COR-L47 (cell line): ENCODE results near the gene IFT20.
"Not testable (repeated sequence)": the region's sequence is repeated elsewhere in the genome, so short reads cannot be mapped to it uniquely, and the experiment has no call there.

ENCODE experiments used
- DNase-seq: peaks from one replicate; lab custom pipeline; 2025; lab: John Stamatoyannopoulos, UW

Gene IFT20

DNA sequence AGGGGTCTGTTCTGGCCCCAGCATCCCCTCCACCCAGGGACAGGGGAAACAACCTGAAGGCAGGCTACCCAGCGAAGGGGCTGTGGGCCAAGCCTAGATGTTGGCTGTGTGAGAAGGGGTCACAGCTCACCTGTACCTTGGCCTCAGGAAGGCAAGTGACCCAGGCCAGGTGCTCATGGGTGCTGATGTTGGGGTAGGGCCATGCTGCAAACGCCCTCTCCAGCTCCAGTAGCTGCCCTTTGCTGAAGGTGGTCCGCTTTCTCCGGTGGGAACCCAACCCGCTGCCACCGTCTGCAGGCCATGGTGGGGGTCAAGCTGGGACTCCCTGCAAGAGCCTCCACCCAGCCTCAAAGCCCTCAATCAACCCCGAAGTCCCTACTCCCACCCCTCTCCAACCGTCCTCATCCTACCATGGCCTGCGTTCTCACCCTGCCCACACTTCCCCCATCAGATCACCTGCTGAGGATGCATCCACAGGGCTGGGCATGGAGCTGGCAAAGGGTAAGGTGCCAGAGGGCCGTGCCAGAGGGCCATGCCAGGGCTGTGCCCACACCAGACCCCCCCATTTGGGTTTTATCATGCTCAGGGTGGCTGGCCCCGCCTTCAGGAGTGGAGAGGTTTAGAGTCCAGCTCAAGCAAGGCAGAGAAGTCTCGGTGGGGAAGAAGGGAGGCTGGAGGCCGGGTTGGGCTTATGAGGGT lies 29.5 kb upstream of the IFT20 start, which contains the start of gene SEBOX:
Gene SEBOX (minus strand): TSS at position 535 of the 699 bp plus-strand sequence. CDS start 48 bp downstream, at position 487.
- no peak for DNase-seq

DNA sequence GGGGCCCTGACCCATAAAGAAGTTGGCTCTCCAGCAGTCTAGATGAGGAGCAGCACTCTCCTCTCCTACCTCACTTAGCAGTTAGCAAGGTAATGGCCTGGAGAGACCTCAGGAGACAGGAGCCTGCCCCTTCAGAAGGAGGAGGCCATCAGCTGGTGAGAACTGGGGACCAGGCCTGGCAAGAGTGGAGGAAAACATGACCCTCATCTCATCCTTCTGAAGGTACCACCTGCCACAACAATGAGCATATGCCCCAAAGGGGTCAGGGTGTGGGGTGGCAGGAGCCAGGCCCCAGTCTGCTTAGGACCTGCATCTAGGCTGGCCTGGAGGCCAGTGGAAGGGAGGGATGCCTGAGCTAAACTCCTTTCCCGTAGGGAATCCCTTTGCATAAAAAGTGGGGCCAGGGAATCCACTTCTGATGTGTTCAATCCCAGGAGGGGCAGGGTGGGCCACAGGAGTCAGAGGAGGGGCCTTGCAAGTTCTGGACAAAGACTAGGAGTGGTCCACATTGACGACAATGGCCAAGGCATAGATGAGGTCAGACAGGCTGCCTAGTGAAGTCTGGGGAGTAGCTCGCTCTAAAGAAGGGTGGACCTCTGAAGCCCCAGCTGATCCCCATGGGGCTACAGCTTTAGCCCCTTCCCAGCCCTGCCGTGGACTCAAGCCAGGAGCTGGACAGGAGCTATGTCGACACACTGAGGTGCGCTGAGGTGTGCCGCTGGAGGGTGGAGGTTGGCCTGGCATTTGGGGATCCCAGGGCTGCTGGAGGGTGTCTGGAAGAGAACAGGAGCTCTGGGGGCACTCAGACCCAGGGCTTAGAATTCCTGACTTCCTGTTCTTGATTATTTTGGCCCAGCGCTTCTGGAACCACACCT lies 28.7 kb upstream of the IFT20 start:
- DNase-seq = no peak

DNA sequence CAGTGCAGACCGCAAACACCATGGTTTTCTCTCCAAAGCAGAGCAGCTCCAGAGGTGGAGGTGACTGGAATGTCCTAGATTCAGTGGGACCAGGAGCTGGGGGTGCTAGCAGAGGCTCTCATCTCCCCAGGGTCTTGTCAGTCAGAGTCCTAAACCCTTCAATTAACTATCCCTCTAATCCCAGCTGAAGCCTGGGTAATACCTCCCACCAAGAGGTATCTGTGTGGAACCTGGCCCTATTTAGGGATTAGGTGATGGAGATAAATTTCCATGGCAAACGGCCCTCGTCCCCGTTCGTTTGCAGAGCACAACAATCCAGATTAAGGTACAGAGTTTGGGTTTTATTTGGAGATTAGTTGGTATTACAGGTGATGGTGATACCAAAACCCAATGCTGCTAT lies 27.9 kb upstream of the IFT20 start:
- DNase-seq = no peak

DNA sequence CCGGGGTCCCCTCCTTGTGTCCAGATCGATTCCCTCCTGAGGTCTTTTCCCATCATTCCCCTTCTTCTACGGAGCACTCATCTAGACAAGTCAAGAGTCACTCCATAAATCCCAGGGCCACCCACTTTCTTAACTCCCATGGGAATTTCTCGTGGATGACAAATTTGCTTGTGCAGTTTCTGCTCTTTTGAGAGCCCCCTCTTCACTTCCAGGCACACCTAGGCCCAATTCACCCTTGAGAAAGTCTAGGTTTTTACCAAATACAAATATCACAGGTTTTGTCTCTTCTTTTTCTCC lies 22.6 kb upstream of the IFT20 start:
- no peak for DNase-seq

DNA sequence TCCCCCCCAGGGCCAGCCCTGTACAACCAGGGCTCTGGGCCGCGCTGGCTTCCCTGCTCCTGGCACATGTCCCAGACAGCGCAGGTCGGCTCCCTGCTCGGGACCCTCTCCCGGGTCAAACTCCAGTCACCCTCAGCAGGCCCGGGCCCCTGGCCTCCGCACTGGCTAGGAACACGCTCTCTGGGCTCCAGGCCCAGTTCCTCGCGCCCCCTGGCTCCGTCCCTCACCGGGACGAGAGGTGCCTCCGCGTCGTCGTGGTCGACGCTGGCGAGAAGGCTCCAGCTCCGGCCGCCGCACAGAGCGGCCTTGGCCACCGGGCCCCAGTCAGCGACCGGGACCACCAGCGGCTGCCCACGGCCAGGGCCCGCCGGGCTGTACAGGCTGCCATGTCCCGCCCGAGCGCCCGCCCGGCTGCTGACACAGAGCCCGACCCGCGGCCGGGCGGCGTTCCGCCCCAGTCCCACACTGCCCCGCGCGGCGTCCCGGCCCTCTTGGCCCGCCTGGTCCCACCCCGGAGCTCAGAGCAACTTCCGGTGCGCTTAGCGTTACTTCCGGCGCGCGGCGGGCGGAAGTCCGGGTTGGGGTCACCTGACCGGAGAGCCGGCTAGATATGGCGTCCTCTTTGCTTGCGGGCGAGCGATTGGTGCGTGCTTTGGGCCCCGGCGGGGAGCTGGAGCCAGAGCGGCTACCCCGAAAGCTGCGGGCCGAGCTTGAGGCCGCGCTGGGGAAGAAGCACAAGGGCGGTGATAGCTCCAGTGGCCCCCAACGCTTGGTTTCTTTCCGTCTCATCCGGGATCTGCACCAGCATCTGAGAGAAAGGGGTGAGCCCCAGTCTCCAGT lies 22.0 kb upstream of the IFT20 start, which contains the start of gene POLDIP2:
Gene POLDIP2 (minus strand): TSS at position 467 of the 840 bp plus-strand sequence. CDS start 79 bp downstream, at position 388.
- DNase-seq = peak; percentile 92

DNA sequence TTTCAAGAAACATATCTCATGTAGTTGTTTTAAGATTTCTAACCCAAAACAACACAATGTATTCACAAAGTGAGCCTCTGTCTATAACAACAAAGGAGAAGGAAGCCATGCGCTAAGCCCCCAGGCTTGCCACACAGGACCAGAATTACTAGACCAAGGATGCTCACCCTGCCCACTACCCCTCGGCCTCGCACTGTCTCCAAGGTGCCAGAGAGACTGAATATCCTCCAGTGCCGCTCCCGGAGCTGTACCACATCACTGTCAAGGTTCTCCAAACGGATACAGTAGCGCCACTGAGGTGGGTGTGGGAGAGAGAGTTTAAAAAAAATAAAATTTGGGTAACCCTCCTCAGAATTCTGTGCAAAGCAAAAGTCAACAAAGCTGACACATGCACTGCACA lies 15.0 kb upstream of the IFT20 start:
- DNase-seq = no peak

DNA sequence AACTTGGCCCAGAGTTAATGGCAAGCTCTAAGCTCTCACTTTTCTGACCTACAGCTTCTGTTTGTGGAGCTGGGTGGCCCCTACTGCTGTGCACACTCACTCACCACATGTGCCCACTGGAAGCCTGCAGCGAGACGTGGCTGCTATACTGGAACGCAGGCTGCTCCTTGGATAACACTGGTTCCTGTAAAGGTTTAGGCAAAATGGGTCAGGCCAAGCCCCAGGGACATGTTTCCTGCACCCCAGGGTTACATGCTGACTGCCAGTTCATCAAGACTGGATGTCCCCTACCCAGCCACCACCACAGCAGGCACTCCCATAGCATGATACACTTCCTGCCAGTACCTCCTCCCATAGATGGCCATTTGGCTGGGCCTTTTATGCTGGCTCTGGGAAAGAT lies 13.7 kb upstream of the IFT20 start:
- no peak for DNase-seq

DNA sequence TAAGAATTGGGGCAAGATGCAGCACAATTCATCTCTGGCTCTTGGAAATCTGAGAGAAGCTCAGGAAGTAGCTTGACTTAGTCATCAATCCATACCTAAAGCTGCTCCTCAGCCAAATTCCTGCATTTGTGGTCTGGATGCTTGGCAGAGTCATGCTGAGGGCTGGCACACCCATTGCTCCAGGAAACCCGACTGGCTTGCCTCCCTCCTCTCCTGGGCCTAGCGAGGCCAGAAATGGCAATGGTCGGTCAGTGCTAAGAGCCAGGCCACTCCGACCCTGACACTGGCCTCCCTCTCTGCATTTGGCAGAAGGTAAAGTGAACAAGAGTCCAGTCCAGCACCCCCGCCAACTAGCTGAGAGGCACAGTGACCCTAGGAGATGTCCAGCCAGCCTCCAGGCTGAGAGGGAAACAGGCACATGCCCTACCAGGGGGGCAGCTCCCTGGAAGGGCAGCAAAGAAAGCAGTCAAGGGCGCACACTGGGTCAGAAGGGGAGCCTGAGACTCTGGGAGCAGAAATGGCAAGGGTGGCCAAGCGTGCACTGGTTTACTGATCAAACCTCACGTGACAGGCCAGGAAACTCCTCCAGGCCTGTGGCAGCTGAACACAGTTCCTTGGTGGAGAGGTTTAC lies 12.1 kb upstream of the IFT20 start:
- DNase-seq = no peak

DNA sequence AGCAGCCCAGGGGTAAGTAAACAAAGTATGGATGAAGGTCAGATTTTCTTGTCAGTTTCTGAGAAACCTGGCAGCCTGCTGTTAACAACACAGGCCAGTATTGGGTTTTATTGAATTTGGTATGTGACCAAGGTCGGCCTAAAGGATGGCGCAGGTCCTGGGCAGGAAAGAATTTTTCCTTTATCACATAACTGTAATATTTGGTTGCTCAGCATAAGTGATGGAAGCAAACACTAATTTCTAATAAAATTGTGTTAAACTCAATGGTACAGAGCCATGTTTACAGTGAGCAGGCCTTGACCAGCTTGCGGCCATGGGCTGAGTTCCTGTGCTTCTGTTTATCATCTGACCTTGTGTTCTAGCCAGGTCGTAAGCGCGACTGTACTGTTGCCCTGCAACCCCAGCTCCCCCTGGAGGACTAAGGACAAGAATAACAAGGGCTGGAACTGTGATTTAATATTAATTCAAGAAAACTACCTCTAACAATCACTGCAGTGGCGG lies 11.5 kb upstream of the IFT20 start:
- no peak for DNase-seq

DNA sequence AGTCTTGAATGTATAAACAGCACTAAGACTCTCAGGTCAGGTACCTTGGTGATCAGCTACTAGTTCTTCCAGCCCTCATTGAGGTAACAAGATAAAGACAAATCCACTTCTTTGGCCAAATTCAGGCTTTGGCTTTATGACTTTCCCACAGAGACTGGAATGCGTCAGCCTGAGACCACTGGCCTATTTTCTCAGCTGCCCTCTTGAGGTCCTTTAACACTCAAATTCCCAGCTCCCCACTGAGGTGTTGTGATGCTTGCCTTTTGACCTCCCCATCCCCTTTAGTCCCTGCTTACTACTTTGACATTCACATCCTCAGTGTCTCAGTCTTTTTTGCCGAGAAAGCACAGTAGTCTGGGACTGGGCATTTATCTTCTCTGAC lies 10.9 kb upstream of the IFT20 start:
- no peak for DNase-seq

DNA sequence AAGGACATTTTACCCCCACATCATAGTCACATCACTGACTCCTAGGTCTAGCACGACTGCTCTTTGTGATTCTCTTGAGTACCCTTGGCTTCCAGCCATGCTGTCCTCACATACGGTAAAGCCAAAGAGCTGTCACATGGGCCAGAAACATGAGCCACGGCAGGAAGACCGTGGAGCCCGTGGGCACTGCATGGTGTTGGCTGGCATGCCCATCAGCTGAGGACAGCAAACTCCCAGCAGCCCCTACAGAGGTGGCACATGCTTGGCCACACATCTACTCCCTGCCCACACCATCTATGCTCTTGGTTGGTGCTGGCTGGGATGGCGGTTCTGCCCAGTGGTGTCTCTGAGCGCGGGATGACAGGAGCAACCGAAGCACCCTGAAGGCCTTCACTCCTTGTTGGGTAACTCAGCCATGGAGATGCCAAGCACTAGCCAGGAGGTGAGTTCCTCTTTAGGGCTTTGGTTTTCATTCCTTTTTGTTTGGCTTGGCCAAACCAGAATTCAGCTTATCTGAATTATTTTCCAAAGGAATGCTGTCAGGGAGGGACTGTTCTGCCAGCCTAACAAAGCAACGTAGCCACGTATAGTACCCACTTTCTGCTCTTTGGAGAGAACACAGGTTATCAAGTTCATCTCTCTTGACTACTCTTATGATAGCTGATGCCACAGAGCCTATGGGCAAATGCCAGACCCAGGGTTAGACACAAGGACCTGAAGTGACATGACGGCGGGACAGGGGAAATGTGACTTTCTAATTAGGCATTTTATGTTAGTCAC lies 10.3 kb upstream of the IFT20 start:
- no peak for DNase-seq

DNA sequence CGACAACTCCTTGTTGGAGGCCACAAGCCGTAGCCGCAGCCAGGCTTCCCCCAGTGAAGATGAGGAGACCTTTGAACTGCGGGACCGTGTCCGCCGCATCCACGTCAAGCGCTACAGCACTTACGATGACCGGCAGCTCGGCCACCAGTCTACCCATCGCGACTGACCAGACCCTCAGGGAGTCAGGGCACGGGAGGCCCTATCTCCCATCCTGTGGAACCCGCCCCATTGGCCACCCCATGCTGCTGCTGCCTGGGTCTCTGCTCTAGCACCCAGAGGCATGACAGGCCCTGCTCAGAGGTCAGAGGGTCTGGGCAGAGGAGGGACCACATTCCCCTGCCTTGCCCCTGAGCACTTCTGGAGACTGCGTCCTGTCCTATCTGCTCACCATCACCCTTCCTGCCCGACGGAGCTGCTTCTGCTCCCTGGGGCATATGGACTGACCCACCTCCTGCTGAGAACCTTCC lies 9.2 kb upstream of the IFT20 start:
- DNase-seq = no peak

DNA sequence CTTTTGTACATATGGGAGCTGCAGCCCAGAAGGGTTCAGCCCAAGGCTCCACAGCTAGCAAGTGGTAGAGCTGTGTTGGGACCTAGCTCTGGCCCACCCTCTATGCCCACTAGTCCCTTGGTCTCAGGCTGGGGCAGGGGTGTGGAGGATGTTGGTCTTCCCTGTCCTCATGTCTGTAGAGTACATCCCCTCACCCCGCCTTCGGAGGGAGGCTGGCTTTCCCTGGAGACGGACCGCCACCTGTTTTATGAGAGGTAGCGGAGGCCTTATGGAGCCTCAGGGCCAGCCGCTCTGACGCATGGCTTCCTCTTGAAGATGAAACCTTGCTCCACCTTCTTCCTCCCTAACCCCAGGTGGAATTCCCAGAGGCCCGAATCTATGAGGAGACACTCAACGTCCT lies 8.7 kb upstream of the IFT20 start:
- no peak for DNase-seq

DNA sequence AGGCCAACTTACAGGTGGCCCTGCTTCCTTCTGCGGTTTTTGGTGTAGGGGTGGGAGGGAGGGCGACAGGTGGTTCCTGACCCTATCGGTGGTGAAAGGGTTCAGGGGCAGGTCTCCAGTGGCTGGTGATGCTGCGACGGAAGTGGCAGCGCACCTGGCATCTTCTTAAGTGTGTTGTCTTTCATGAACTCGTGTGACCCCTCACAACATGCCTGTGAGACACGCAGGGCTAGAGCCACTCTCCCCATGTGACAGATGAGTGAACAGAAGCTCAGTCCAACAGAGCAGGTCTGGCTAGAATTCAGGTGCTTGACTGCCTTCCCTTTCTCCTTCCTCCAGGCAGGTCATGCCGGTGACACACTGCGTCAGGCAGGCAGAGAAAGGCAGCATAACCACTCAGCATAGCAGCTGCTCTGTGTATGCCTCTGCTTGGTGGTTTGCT lies 8.2 kb upstream of the IFT20 start:
- DNase-seq = no peak

DNA sequence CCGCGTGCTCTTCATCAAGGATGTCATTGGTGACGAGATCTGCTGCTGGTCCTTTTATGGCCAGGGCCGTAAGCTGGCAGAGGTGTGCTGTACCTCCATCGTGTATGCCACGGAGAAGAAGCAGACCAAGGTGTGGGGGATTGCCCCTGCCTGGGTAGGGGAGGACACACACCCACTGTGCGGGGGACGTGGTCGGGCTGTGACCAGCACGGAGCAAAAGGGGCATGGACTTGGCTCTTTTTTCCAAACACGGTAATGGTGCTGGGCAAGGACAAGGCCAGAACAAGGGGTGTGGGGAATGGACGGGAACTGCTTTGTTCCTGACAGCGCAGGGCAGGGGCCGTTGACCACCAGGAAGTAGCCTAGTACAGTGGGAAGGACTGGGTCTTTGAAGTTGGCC lies 7.0 kb upstream of the IFT20 start:
- DNase-seq = no peak

DNA sequence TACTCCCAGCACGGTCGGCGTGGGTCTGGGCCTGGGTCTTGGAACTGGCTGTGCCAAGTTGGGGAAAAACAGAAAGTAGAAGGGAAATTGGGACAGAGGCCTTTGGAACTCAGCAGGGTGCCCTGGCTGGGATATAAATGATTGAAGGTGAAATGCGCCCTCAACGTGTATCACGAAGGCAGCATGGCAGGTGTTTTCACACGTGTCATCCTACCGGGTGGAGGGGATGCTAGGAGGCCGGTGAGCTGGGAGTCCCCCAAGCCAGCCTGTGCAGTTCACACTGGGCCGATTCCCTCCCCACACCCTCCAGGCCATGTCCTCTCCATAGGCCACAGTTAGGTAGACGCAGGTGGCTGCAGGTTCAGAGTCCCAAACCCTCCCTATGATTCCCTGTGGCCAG lies 6.2 kb upstream of the IFT20 start:
- no peak for DNase-seq

DNA sequence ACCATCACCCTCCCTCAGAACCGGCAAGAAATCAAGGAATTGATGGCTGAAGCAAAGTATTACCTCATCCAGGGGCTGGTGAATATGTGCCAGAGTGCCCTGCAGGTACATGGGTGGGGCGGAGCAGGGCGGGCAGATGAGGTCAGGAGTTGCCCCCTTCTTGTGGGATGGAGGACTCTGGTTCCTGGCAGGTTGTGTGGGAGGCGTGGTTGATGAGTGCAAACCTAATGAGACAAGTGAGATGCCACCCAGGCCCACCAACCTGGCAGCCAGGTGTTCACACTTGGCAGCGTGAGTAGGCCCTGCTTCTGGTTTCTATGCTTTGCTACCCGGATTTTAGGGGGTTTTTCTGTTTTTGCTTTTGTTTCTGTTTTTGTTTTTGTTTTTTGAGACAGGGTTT lies 5.1 kb upstream of the IFT20 start:
- no peak for DNase-seq

DNA sequence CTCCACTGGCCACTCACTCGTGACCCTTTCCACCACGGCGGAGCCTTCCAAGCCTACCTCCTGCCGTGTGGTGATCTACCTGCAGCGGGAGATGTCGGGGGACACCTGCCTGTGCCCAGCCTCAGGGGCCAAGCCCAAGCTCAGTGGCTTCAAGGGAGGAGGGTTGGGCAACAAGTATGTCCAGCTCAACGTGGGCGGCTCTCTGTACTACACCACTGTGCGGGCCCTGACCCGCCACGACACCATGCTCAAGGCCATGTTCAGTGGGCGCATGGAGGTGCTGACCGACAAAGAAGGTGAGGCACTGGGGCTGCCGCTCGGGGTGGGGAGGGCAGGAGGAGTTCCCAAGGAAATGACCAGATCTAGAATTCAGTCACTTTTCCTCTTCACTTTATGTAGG lies 4.2 kb upstream of the IFT20 start:
- no peak for DNase-seq

DNA sequence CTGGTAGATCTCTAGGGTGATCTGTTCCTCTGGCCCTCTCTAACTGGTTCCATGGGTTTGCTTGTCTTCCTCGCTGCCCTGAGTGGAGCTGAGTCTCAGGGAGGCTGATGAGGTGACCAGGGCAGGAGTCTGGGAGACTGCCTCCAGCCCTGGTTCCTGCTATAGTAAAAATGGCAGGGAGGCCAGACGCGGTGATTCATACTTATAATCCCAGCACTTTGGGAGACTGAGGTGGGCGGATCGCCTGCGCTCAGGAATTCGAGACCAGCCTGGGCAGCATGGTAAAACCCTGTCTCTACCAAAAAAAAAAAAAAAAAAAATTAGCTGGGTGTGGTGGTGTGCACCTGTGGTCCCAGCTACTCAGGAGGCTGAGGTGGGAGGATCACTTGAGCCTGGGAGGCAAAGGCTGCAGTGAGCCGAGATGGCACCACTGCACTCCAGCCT lies 3.5 kb upstream of the IFT20 start:
- not testable (repeated sequence) for DNase-seq

DNA sequence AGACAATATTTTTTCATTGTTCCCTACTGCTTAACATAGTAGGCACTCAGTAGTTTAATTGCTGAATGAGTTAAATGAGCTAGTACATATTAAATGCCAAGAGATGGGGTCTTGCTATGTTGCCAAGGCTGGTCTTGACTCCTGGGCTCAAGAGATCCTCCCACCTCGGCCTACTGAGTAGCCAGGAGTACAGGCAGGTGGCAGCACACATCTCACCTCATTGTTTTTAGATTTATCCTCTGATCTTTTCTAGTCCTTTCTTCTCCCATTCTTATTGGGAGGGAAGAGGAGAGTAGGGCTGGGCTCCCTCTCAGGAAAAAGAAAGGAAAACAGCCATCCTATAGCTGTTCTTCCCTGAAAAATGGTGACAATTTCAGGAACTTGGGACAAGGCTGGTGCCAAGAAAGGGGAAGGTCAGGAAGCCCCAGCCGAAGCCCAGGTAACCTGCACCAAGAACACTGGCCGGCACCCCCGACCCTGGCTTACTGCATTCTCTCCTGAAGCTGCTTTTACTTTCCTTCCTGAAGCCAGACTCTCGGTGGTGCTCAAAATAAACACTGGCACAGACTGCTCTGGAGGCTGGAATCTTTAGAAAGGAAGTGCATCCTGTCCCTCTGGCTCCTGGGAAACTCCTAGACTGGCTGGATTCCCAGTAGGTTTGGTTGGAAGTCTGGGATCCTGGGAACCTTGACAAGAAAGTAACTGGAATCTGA lies 2.9 kb upstream of the IFT20 start:
- no peak for DNase-seq
